Measurements from ENCODE around the gene NEDD1. TPM values are rescaled to one million over a fixed set of nuclear protein-coding genes. Genes with fewer than 3 reads are reported as not detected.

NEDD1 gene
- total and polyA plus RNA-seq, 10 of the 15 experiments (the other 5 are each of a cell fraction or from before 2014, with no cell fraction given) = 15.9 to 52.6 (median 28.7) TPM

- TF ChIP-seq, protein P1, sequence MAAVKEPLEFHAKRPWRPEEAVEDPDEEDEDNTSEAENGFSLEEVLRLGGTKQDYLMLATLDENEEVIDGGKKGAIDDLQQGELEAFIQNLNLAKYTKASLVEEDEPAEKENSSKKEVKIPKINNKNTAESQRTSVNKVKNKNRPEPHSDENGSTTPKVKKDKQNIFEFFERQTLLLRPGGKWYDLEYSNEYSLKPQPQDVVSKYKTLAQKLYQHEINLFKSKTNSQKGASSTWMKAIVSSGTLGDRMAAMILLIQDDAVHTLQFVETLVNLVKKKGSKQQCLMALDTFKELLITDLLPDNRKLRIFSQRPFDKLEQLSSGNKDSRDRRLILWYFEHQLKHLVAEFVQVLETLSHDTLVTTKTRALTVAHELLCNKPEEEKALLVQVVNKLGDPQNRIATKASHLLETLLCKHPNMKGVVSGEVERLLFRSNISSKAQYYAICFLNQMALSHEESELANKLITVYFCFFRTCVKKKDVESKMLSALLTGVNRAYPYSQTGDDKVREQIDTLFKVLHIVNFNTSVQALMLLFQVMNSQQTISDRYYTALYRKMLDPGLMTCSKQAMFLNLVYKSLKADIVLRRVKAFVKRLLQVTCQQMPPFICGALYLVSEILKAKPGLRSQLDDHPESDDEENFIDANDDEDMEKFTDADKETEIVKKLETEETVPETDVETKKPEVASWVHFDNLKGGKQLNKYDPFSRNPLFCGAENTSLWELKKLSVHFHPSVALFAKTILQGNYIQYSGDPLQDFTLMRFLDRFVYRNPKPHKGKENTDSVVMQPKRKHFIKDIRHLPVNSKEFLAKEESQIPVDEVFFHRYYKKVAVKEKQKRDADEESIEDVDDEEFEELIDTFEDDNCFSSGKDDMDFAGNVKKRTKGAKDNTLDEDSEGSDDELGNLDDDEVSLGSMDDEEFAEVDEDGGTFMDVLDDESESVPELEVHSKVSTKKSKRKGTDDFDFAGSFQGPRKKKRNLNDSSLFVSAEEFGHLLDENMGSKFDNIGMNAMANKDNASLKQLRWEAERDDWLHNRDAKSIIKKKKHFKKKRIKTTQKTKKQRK (IDR thresholded peaks at IDR 0.05; ENCODE audit: low read depth, low read length) = no peak
- TF ChIP-seq TCF3 (IDR thresholded peaks at IDR 0.05; ENCODE audit: borderline replicate concordance, insufficient read depth, low read depth, low read length) = 0 out of 2 replicates have a peak, but pooled peaks have one; percentile 64
Observed at GRCh38 chr12:96985515-96986362, 78.7 kb downstream of the NEDD1 start (continued).

DNA sequence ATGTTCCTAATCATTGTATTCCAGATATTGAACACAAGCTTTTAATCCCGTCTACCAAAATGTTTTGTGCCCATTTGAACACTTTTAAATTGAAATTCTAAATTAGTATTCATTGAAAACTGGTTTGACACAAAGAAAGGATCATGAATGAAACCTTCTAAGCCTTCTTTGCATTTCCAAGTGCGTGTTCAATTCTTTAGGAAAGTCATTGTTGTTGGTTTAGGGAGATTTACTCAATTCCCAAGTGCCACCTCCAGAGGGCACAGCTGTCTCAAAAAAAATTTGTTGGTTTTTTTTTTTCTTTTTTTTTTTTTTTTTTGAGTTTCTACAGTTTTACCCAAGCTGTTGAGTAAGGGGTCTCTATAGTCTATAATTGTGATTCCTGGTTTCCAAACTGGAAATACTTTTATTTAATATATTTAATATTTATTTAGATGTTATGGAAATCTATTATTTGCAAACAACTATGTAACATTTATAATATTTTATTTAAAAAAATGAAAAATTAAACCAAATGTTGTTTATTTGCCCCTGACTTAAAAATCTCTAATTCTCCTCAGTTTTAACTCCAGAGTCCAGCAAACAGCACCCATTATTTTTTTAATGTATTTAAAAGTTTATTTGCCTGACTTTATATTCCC is 79.9 kb downstream of the NEDD1 start:
- no peak overlapping the region for H3K27ac ChIP-seq (ENCODE audit: control insufficient read depth, insufficient read depth)
- no peak overlapping the region for H3K4me3 ChIP-seq
- in situ Hi-C loops (cut with MboI) (loop anchor here (10.0 kb wide), 1 partner anchor 318 kb away; no protein-coding TSS in a partner anchor), intact Hi-C loops (cut with micrococcal nuclease; ENCODE audit: unreplicated experiment) (loop anchor here (2.0 to 10.0 kb wide), 3 partner anchors 82 to 418 kb away; partner anchors contain the start of gene NEDD1)
- ATAC-seq (no peak), DNase-seq (ENCODE audit: low read depth, low spot score) (no peak), FAIRE-seq (no peak)
- TF ChIP-seq SMC3 (IDR thresholded peaks at IDR 0.05; ENCODE audit: borderline replicate concordance, low read length) = peak; percentile 52; the same call in 1 of the 2 replicates
- TF ChIP-seq CTCF (IDR thresholded peaks at IDR 0.05 in 2 of 3, conservative IDR thresholded peaks at IDR 0.05 in 1 of 3; ENCODE audit: control insufficient read depth in 2 of 3, extremely low read depth in 1 of 3, insufficient read depth in 1 of 3, low read depth in 3 of 3, low read length in 3 of 3) = peak; percentile 36 to 52 (median 44); a peak in 5 of 6 replicates
- TF ChIP-seq ZNF384 (IDR thresholded peaks at IDR 0.05; ENCODE audit: borderline replicate concordance, low read depth, low read length) = peak; percentile 97
- TF ChIP-seq MEF2A (IDR thresholded peaks at IDR 0.05; ENCODE audit: insufficient read depth, low read depth, low read length) = no peak
- peak; percentile 80 for TF ChIP-seq RAD21 (IDR thresholded peaks at IDR 0.05; ENCODE audit: insufficient read depth, low read depth, low read length)
- POLR2A ChIA-PET = interaction anchor here (0.6 kb wide), 1 partner anchor 309 kb away, joined by 3 read pairs; no protein-coding TSS in a partner anchor
- no peaks in the 10 kb centered on the region for H4K20me1 ChIP-seq (ENCODE audit: control insufficient read depth, insufficient read depth)
- no peak overlapping the region for H3K4me2 ChIP-seq (ENCODE audit: control insufficient read depth, insufficient read depth)
- peaks cover 5% of the 10 kb centered on the region for H3K4me1 ChIP-seq (ENCODE audit: control insufficient read depth, insufficient read depth, low read length)
- SMC1A ChIA-PET (ENCODE audit: uncharacterized antibody, unreplicated experiment) = interaction anchor here (0.6 to 3.2 kb wide), 21 partner anchors 9 to 1527 kb away, joined by 3 to 19 read pairs (median 4); no protein-coding TSS in a partner anchor
- no TSS peak for BruUV-seq (replicated peaks)
- no peaks in the 10 kb centered on the region for H3K36me3 ChIP-seq (ENCODE audit: control insufficient read depth in 2 of 2, insufficient read depth in 2 of 2, low read length in 1 of 2)
- no peaks in the 10 kb centered on the region for H3K9me3 ChIP-seq (replicated peaks; ENCODE audit: control insufficient read depth, insufficient read depth, low read length)
- H3K27me3 ChIP-seq (replicated peaks in 1 of 2; ENCODE audit: control insufficient read depth in 2 of 2, insufficient read depth in 2 of 2, low read length in 1 of 2) = peaks cover 0 to 6% of the 10 kb centered on the region in 2 experiments; a peak in 3 of 4 replicates
- WGBS (ENCODE audit: insufficient coverage, insufficient replicate concordance, low lambda C conversion rate, missing lambda C conversion rate) = 22% methylated on average over 2 of the region's 2 CpGs
- RAD21 ChIA-PET (ENCODE audit: unreplicated experiment) = interaction anchor here (0.6 to 2.4 kb wide), 11 partner anchors 9 to 1776 kb away, joined by 3 to 13 read pairs (median 4); partner anchors contain the start of gene CFAP54
- CTCF ChIA-PET = interaction anchor here (0.6 to 8.6 kb wide), 33 partner anchors 9 to 1413 kb away, joined by 3 to 119 read pairs (median 4); no protein-coding TSS in a partner anchor
- H3K79me2 ChIP-seq (ENCODE audit: control insufficient read depth, insufficient read depth, low read length) = no peaks in the 10 kb centered on the region
- no peak overlapping the region for H2AFZ ChIP-seq (ENCODE audit: control insufficient read depth, low read depth, low read length)
- no peak overlapping the region for H3K9ac ChIP-seq (ENCODE audit: control insufficient read depth, insufficient read depth, low read length)
